CD4-positive, alpha-beta T cell treated with Interleukin-21 for 1 hour (primary cell): ENCODE results near the gene AIP.
"Not testable (repeated sequence)": the region's sequence is repeated elsewhere in the genome, so short reads cannot be mapped to it uniquely, and the experiment has no call there.

ENCODE experiments used
- DNase-seq: peaks from one replicate; pipeline ENCODE4 v3.0.0-alpha.2; 2020

The AIP gene

DNA sequence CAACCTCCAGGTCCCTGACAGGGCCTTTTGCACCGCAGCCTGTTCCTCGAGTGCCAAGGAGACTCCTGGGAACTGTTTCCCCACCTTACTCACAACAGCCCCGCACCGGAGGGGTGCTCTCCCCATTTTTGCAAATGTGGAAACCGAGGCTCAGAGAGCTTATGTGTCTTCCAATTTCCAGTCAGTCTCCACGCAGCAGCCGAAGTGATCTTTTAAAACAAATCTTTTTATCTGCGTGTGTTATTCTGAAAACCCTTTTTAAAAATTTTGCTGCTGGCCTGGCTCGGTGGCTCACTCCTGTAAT is 13.4 kb upstream of the AIP start:
- DNase-seq: no peak

DNA sequence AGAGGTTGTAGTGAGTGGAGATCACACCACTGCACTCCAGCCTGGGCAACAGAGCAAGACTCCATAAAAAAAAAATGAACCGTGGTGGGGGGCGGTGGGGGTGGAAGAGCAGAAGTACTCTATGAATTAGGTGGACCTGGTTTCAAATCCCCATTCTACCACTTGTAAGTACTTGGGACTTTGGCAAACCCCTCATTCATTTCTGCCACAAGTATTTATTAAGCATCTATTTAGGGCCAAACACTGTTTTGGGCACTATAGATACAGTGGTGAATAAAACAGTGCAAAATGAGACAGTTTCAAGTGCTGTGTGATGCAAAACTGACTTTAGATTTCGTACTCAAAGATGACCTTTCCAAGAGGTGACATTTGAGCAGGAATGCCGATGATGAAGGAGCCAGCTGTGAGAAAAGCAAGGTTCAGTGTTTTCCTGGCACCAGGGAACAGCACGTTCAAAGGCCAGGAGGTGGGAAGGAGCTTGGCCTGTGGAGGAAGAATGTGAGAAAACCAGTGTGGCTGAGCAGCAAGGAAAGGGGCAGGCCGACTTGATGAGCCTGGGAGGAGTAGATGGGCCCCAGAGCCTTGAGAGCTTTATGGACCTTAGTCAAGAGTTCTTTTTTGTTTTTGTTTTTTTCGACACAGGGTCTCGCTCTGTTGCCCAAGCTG is 12.4 kb upstream of the AIP start:
- DNase-seq: no peak

DNA sequence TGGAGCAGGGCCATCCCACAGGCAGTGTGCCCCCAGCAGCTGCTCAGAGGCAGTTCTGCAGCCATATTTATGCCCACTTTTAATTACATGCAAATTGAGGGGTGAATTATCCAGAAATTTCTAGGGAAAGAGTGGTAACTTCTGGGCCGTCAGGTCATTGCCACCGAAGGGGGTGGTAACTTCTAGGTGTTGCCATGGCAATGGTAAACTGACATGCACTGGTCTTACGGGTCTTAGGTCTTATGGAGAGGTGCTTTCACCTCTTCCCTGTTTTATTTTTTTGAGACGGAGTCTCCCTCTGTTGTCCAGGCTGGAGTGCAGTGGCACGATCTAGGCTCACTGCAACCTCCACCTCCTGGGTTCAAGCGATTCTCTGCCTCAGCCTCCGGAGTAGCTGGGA is 9.9 kb upstream of the AIP start:
- no peak for DNase-seq

DNA sequence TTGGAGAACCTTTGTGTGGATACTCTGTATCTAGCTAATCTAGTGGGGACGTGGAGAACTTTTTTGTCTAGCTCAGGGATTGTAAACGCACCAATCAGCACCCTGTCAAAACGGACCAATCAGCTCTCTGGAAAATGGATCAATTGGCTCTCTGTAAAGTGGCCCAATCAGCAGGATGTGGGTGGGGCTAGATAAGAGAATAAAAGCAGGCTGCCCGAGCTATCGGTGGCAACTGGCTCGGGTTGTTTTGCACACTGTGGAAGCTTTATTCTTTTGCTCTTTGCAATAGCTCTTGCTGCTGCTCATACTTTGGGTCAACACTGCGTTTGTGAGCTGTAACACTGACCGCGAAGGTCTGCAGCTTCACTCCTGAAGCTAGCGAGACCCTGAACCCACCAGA is 6.1 kb upstream of the AIP start:
- DNase-seq: not testable (repeated sequence)

DNA sequence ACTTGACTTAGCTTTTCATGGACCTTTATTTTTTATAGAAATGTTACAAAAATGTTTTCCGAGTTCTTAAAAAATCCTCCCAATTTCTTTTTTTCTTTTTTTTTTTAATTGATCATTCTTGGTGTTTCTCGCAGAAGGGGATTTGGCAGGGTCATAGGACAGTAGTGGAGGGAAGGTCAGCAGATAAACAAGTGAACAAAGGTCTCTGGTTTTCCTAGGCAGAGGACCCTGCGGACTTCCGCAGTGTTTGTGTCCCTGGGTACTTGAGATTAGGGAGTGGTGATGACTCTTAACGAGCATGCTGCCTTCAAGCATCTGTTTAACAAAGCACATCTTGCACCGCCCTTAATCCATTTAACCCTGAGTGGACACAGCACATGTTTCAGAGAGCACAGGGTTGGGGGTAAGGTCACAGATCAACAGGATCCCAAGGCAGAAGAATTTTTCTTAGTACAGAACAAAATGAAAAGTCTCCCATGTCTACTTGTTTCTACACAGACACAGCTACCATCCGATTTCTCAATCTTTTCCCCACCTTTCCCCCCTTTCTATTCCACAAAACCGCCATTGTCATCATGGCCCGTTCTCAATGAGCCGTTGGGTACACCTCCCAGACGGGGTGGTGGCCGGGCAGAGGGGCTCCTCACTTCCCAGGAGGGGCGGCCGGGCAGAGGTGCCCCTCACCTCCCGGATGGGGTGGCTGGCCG is 5.3 kb upstream of the AIP start:
- not testable (repeated sequence) for DNase-seq

DNA sequence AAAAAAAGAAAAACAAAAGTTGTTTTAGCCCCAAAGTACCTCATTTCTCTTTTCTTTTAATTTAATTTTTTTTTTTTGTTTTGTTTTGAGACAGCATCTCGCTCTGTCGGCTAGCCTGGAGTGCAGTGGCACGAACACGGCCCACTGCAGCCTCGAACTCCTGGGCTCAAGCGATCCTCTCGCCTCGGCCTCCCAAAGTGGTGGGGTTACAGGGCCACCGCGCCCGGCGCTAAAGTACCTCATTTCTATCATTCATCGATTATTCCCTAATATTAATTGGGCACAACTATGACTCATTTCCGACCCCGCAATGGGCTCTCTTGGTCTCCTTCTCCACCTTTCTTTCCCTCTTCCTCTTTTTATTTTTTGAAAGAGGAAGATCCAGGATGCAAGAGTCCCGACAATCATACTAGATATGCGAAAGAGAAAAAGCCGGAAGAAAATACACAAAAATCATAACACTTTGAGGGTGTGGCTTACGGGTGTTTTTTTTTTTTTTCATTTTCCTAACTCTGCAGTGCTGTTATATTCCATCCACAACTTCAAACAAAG is 475 bp upstream of the AIP start:
- no peak for DNase-seq

DNA sequence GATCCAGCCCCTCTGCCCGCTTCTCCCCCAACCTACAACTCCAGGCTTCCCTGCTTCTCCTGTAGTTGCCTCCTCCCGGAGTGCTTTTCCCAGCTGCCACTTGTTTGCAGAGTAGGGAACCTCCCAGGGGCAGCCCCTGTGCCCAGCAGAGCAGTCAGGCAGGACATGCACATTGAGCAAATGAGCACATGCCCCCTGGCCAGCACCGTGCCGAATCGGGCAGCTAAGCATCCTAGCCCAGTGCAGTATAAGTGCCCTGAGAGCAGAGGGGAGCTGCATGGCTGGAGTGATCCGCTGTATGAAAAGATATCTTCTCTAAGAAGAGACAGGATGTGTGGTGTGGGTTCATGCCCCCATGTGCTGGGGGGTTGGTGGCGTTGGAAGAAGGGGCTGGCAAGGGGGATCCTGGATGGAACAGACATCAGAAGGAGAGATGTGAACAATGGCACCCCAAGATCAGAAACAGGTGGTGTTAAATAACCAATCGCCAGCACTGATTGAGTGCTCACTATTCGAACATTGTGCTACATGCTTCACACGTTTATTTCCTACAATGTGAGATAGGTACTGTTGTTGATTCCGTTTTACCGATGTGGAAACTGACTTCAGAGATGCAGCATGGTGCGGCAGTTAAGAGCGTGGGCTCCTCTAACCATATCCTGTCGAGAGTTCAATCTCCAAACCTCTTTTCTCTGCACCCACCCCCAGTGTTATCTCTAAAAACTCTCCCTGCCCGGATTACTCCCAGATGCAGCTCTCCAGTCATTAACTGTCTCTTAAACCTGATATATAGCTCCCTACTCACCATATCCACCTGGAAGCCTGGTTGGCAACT is 1.2 kb downstream of the AIP start:
- DNase-seq: peak; percentile 70

DNA sequence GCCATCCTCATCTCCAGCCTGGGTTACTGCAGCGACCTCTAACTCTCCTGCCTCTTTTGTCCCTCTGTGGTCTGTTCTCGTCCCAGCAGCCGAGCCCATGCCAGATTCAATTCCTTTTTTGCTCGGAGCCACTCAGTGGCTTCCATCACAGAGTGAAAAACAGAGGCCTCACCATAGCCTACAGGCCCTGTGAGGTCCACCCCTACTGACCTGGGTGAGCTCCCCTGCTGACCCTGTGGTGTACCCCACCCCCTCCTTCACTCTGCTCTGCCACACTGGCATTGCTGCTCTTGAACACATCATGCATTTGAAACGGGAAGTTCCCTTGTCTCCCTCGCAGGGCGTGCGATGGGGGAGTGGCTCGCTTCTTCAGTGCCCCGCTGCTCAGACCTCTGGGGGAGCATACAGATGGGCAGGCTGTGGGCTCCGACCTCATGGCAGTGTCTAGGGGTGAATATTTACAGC is 2.1 kb downstream of the AIP start:
- DNase-seq: peak; percentile 74

DNA sequence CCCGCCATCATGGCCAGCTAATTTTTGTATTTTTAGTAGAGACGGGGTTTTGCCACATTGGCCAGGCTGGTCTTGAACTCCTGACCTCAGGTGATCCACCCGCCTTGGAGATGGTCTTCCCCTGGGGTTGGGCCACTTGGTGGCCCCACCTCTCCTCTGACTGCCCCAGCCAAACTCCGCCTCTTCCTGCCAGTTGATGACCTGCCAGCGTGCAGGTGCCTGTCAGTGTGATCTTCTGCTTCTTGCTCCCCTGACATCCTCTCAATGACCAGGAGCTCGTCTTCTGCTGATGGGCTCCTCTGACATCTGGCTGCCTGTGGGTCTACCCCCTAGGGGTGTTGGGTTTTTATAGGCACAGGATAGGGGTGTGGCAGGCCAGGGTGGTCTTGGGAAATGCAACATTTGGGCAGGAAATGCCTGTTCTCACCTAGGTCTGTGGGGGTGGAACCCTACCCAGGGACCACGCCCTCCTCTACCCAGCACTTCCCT is 3.1 kb downstream of the AIP start:
- DNase-seq: peak; percentile 81

DNA sequence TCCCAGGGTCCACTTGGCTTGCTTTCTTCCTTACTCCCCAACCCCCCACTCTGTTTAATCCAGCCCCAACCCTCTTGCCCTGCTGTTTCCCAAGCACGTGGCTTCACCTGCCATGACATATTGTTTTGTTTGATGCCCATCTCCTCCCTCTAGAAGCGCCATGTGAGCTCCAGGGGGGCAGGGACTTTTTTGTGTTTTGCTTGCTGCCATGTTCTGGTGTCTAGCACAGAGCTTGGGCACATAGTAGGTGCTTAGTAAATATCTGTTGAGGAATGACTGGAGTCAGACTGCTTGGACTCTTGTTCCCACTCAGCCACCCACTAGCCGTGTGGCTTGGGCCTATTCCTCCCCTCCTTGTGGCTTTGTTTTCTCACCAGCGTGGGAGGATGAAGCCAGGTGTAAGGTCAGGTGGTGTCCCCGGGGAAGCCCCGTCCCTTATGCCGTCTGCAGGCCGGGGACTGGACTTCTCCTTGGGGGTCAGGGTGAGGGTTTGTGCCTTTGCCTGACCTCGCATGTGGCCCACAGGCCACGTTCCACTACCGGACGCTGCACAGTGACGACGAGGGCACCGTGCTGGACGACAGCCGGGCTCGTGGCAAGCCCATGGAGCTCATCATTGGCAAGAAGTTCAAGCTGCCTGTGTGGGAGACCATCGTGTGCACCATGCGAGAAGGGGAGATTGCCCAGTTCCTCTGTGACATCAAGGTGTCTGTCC is 3.8 kb downstream of the AIP start:
- DNase-seq: peak; percentile 50

DNA sequence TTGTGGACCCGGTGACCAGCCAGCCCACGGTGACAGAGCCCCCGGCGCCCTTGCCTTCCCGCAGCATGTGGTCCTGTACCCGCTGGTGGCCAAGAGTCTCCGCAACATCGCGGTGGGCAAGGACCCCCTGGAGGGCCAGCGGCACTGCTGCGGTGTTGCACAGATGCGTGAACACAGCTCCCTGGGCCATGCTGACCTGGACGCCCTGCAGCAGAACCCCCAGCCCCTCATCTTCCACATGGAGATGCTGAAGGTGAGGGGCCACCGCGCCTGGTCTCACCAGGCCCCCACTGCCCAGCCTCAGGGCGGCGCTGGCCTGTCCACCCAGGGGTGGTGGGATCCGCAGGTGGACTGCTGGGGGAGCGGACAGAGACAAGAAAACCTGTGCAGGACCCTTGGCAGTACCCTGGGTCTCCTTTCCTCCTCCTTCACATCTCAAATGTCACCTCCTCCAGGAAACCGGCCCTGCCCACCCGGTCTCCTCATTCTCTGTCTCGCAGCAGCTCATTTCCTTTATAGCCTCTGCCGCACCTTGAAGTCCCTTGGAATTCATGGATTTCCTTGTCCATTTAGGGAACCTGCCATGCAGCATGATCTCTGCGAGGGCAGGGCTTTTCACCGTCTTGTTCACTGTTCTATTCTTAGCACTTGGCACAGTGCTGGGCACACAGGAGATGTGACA is 6.5 kb downstream of the AIP start:
- no peak for DNase-seq

DNA sequence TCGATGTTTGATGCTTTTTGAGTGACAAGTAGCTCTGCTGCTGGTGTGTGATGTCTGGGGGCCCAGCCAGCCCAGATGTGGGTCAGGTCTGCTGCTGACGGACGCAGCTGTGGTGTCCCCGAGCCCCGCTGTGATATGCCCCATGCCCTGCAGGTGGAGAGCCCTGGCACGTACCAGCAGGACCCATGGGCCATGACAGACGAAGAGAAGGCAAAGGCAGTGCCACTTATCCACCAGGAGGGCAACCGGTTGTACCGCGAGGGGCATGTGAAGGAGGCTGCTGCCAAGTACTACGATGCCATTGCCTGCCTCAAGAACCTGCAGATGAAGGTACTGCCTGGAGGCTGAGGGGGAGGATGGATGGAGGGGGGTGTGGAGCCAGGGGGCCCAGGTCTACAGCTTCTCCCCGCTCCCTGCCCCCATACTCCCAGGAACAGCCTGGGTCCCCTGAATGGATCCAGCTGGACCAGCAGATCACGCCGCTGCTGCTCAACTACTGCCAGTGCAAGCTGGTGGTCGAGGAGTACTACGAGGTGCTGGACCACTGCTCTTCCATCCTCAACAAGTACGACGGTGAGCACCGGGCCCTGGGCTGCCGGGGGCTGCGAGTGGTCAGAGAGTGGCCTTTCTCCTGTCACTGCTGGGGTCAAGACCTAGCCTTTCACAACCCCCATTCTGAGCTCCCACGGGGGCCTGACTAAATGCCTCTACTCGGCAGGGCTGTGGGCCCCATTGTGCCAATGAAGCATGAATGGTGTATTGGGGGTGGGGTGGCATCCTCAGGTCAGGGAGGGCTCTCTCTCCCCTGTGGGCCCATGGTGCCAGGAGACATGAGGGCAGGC is 7.3 kb downstream of the AIP start:
- DNase-seq: no peak

DNA sequence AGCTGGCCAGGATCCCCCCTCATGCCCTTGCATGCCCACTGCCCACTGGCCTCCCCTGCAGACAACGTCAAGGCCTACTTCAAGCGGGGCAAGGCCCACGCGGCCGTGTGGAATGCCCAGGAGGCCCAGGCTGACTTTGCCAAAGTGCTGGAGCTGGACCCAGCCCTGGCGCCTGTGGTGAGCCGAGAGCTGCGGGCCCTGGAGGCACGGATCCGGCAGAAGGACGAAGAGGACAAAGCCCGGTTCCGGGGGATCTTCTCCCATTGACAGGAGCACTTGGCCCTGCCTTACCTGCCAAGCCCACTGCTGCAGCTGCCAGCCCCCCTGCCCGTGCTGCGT is 7.9 kb downstream of the AIP start:
- no peak for DNase-seq

DNA sequence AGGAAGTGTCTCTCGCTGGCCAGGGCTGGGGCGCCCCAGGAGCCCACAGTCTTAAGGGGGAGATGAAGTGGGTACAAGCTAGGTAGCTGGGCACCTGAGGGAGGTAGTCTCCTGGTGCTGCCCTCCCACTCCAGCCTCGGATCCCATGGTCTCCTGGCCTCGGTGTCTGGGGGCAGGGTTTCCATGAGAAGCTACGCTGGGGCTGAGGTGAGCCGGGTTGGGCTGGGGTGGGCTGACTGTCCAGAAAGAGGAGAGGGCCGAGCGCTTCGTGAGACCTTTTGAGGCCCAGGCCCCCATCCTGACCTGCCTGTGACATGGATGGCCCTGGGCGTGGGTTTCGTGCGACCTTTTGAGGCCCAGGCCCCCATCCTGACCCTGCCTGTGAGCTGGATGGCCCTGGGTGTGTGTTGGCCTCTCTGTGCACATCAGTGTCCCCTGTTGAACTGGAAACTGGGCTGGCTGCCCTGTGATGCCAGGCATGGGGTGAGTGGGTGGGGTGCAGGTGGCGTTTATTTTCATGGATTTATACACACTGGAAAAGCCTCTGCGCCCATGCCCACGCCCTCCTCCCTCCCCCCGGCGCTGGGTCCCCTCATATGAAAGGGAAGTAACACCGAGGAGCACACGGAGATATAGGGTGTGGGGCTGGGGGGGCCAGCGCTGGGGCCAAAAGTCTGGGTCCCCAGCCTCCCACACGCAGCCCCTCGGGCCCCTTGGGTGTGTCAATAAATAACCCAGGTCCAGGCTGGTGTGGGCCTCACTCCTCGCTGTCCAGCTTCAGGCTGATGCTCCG is 8.6 kb downstream of the AIP start:
- no peak for DNase-seq

DNA sequence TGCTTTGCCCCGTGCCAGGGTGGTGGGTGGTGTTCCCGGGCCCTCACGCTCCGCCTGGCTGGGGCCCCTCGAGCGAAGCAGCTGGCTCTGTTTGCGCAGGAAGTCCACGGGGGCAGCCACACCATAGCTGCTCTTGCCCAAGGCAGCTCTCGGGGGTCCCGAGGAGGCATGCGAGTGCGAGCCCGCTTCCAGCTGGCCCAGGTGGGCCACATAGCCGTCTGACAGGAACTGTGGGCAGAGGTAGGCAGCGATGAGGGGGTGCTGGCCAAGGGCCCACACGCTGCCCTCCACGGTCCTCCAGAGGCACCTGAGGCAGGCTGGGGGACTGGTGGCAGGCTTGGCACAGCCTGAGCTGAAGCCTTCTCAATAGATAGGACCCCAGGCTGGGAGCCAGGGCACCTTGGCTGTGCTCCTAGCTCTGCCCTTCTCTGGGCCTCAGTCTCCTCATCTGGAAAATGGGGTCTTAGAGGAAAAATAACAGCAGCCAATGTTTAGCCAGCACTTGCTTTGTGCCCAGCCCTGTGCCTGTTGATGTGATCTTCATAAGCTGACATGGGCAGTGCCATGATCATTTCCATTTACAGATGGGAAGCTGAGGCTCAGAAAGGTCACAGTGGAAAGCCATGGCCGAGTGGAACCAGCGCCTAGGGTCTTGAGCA is 9.4 kb downstream of the AIP start:
- DNase-seq: no peak

DNA sequence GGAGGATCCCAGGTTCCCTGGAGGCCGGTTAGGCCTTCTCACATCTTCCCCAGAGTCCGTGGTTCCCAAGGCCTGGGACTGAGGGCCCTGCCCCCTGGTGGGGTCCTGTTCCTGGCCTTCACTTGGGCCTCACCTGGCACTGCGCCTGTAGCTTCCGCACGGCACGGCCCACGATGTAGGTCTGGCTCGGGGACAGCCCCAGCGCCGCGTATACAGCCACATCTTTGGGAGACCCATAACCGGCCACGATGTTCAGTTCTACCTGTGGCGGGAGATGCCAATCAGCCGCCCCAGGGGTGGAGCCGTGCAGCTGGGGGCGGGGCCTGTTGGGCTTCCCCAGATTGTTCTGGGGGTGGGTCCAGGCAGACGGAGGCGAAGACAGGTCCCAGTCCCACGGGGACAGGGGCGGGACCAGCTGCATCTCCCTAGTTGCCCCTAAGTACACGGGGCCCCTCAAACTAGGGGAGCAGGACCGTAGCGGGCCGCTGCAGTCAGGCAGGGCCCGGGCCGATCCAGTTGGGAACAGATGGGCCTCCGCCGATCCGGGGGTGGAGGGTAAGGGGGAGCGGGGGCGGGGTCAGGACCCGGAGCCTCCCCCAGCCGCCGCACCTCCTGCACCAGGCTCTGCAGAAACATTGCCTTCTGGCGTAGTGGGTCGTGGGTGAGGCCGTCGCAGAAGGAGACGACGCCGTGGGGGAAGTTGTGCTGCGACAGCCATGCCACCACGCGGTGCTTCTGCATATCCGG is 10.1 kb downstream of the AIP start:
- DNase-seq: no peak

DNA sequence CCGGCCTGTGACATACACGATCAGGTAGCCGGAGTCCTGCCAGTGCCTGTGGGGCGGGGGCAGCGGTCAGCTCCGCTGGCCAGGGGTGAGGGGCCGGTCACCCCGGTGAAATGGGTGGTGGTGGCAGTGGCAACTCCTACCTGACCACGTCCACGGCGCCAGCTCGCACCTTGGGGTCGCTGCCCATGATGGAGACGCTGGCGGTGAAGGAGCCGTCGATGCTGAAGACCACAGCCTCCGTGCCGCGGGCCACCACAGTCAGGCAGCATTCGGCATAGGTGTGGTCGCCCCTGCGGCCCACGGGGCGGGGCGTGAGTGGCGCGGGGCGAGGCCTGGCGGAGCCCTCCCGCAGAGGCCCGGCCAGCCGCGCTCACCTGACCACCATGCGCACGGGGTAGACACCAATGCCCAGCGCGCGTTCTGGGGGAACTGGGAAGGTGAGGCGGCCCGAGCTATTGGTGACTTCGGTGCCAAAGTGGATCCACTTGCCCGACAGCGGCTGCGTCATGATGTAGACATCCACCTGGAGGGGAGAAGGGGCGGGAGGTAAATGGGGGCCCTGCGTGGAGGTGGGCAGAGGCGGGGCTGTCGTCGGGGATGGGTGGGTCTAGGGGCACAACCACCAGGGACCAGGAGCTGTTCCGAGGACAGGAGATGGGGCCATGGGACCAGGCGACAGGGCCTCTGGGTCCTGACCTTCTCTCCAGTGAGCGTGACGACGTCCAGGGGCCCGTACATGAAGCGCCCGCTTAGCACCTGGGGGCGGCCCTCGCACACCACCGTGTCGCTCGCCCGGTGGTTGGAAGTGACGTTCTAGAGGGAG is 10.9 kb downstream of the AIP start:
- DNase-seq: no peak
